ENCODE measurements around the gene SNN.

SNN gene

DNA sequence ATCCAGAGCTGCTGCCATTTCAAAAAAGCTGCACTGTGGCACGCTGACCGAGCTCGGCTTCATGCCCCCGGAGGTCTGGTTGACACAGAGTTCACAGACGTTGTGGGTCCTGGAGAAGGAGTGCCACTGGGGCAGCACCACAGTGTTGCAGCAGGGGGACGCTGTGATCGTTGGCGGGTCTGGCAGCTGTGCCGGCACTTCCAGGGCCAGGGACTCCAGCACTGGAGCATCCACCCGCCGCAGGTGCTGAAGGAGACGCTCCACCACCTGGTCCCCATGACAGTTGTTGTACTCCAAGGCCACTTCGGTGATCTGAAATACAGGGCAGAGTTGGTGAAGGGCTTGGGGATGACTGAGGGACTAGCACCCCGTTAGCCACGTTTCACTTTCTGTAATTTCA lies 23.5 kb downstream of the SNN start:
- TF ChIP-seq SIN3A (IDR thresholded peaks at IDR 0.05; ENCODE audit: borderline replicate concordance, insufficient read depth, low read length) (no peak), FOXP2 (optimal IDR thresholded peaks at IDR 0.05; ENCODE audit: borderline replicate concordance, extremely low read depth, extremely low read length, insufficient read depth) (no peak), TAF1 (IDR thresholded peaks at IDR 0.05; ENCODE audit: borderline replicate concordance, insufficient read depth, low read length) (no peak), POLR2AphosphoS5 (IDR thresholded peaks at IDR 0.05; ENCODE audit: low read depth, low read length) (no peak)
- TF ChIP-seq, protein P1, sequence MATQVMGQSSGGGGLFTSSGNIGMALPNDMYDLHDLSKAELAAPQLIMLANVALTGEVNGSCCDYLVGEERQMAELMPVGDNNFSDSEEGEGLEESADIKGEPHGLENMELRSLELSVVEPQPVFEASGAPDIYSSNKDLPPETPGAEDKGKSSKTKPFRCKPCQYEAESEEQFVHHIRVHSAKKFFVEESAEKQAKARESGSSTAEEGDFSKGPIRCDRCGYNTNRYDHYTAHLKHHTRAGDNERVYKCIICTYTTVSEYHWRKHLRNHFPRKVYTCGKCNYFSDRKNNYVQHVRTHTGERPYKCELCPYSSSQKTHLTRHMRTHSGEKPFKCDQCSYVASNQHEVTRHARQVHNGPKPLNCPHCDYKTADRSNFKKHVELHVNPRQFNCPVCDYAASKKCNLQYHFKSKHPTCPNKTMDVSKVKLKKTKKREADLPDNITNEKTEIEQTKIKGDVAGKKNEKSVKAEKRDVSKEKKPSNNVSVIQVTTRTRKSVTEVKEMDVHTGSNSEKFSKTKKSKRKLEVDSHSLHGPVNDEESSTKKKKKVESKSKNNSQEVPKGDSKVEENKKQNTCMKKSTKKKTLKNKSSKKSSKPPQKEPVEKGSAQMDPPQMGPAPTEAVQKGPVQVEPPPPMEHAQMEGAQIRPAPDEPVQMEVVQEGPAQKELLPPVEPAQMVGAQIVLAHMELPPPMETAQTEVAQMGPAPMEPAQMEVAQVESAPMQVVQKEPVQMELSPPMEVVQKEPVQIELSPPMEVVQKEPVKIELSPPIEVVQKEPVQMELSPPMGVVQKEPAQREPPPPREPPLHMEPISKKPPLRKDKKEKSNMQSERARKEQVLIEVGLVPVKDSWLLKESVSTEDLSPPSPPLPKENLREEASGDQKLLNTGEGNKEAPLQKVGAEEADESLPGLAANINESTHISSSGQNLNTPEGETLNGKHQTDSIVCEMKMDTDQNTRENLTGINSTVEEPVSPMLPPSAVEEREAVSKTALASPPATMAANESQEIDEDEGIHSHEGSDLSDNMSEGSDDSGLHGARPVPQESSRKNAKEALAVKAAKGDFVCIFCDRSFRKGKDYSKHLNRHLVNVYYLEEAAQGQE (IDR thresholded peaks at IDR 0.05; ENCODE audit: insufficient read depth in 1 of 2, low read depth in 2 of 2, low read length in 2 of 2), result no peak

GRCh38 chr16:11692171-11692570 lies 23.9 kb downstream of the SNN start:
- TF ChIP-seq POLR2AphosphoS5 (IDR thresholded peaks at IDR 0.05; ENCODE audit: low read depth, low read length) (no peak), SIN3A (IDR thresholded peaks at IDR 0.05; ENCODE audit: borderline replicate concordance, insufficient read depth, low read length) (no peak), FOXP2 (optimal IDR thresholded peaks at IDR 0.05; ENCODE audit: borderline replicate concordance, extremely low read depth, extremely low read length, insufficient read depth) (no peak), TAF1 (IDR thresholded peaks at IDR 0.05; ENCODE audit: borderline replicate concordance, insufficient read depth, low read length) (no peak)
- TF ChIP-seq, protein P1 (IDR thresholded peaks at IDR 0.05; ENCODE audit: insufficient read depth in 1 of 2, low read depth in 2 of 2, low read length in 2 of 2), result no peak

- TF ChIP-seq TAF1 (IDR thresholded peaks at IDR 0.05; ENCODE audit: borderline replicate concordance, insufficient read depth, low read length), result no peak
- no peak for TF ChIP-seq POLR2AphosphoS5 (IDR thresholded peaks at IDR 0.05; ENCODE audit: low read depth, low read length)
- TF ChIP-seq FOXP2 (optimal IDR thresholded peaks at IDR 0.05; ENCODE audit: borderline replicate concordance, extremely low read depth, extremely low read length, insufficient read depth), result no peak
- no peak for TF ChIP-seq SIN3A (IDR thresholded peaks at IDR 0.05; ENCODE audit: borderline replicate concordance, insufficient read depth, low read length)
- TF ChIP-seq, protein P1 (IDR thresholded peaks at IDR 0.05; ENCODE audit: insufficient read depth in 1 of 2, low read depth in 2 of 2, low read length in 2 of 2), result no peak
Observed at GRCh38 chr16:11692651-11693050, 24.4 kb downstream of the SNN start.

DNA sequence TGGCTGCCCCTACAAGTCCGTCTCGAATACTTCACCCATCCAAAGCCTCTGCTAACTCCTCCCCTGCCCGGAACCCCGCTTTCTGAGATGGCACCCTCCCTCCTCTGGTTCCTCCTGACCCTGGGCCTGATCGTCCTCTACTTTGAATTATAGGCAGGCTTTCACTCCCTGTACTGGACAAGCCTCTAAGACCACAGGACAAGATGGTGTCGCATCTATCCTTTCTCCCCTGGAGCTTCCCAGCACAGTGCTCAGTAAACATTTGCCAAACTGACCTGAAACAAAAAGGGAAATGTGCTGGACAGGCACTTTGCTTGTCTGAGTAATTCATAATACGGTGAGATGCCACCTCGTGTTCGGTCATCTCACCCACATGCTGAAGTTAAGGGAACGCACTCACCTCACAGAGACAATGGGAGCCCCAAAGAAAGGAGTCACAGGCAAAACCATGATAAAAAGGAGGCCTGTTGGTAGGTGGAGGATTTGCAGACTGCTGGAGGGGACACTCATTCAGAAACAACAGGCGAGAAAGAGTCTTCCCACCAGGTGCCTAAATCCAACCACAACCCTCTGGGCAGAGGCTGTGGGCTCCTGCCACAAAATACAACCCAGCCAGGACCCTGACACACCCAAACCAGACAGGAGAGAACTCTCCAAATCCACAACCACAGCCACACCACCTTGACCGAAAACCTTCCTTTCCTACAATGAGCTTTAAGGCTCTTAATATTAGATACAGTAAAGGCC lies 28.2 kb downstream of the SNN start:
- TF ChIP-seq TAF1 (IDR thresholded peaks at IDR 0.05; ENCODE audit: borderline replicate concordance, insufficient read depth, low read length), result no peak
- TF ChIP-seq POLR2AphosphoS5 (IDR thresholded peaks at IDR 0.05; ENCODE audit: low read depth, low read length), result no peak
- TF ChIP-seq SIN3A (IDR thresholded peaks at IDR 0.05; ENCODE audit: borderline replicate concordance, insufficient read depth, low read length), result no peak
- TF ChIP-seq, protein P1 (IDR thresholded peaks at IDR 0.05; ENCODE audit: insufficient read depth in 1 of 2, low read depth in 2 of 2, low read length in 2 of 2), result no peak

Measured in PFSK-1 (cell line).